ENCODE data around the gene REXO4.

DNA sequence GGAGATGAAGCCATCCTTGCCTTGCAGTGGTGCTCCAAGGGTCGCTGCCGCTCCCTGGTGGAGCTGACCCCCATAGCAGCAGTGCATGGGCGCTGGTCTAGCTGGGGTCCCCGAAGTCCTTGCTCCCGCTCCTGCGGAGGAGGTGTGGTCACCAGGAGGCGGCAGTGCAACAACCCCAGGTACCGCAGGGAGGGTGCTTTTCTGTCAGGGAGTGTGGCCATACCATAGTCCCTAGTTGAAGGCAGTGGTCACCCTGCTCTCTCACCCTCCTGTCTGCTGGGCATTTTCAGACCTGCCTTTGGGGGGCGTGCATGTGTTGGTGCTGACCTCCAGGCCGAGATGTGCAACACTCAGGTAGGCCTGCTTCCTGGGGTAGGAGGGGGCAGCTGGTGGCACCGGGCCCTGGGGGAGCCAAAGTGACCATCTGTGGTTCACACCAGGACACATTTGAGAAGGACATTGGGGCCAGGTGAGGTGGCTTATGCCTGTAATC lies 15.6 kb upstream of the REXO4 start:
- TF ChIP-seq, protein P1, sequence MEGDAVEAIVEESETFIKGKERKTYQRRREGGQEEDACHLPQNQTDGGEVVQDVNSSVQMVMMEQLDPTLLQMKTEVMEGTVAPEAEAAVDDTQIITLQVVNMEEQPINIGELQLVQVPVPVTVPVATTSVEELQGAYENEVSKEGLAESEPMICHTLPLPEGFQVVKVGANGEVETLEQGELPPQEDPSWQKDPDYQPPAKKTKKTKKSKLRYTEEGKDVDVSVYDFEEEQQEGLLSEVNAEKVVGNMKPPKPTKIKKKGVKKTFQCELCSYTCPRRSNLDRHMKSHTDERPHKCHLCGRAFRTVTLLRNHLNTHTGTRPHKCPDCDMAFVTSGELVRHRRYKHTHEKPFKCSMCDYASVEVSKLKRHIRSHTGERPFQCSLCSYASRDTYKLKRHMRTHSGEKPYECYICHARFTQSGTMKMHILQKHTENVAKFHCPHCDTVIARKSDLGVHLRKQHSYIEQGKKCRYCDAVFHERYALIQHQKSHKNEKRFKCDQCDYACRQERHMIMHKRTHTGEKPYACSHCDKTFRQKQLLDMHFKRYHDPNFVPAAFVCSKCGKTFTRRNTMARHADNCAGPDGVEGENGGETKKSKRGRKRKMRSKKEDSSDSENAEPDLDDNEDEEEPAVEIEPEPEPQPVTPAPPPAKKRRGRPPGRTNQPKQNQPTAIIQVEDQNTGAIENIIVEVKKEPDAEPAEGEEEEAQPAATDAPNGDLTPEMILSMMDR (IDR thresholded peaks at IDR 0.05) = no peak
- no peak for TF ChIP-seq POLR2A (IDR thresholded peaks at IDR 0.05)

All from adrenal gland (tissue), 5 donors.